ENCODE results near the gene OXNAD1.

The OXNAD1 gene

GRCh38 chr3:16252988-16253387, 12.0 kb upstream of the OXNAD1 start:
- no peak overlapping the region for H3K27ac Mint-ChIP-seq
- H3K36me3 Mint-ChIP-seq (ENCODE audit: low read depth), result no peaks in the 10 kb centered on the region
- no peaks in the 10 kb centered on the region for H3K9me3 Mint-ChIP-seq
- no peak for TF ChIP-seq CTCF (IDR thresholded peaks at IDR 0.05; ENCODE audit: unreplicated experiment in 3 of 3)
- H3K27me3 Mint-ChIP-seq (ENCODE audit: low read depth), result peaks cover 3% of the 10 kb centered on the region
- no peaks in the 10 kb centered on the region for H3K4me1 Mint-ChIP-seq
- no peak overlapping the region for H3K4me3 Mint-ChIP-seq

GRCh38 chr3:16253601-16254000, 11.4 kb upstream of the OXNAD1 start:
- Mint-ChIP-seq H3K4me1 (no peaks in the 10 kb centered on the region), H3K9me3 (no peaks in the 10 kb centered on the region), H3K36me3 (ENCODE audit: low read depth) (no peaks in the 10 kb centered on the region), H3K4me3 (no peak overlapping the region), H3K27me3 (ENCODE audit: low read depth) (peaks cover 3% of the 10 kb centered on the region), H3K27ac (no peak overlapping the region)
- TF ChIP-seq CTCF (IDR thresholded peaks at IDR 0.05; ENCODE audit: unreplicated experiment in 3 of 3), result no peak

GRCh38 chr3:16254916-16255315, 10.1 kb upstream of the OXNAD1 start:
- Mint-ChIP-seq H3K4me3 (no peak overlapping the region), H3K4me1 (no peaks in the 10 kb centered on the region), H3K27ac (no peak overlapping the region), H3K27me3 (ENCODE audit: low read depth) (peaks cover 3% of the 10 kb centered on the region), H3K36me3 (ENCODE audit: low read depth) (peaks cover 3% of the 10 kb centered on the region), H3K9me3 (no peaks in the 10 kb centered on the region)
- TF ChIP-seq CTCF (IDR thresholded peaks at IDR 0.05; ENCODE audit: unreplicated experiment in 3 of 3), result no peak

GRCh38 chr3:16255326-16255725, 9.7 kb upstream of the OXNAD1 start:
- Mint-ChIP-seq H3K27ac (no peak overlapping the region), H3K4me1 (no peaks in the 10 kb centered on the region), H3K9me3 (no peaks in the 10 kb centered on the region), H3K27me3 (ENCODE audit: low read depth) (peaks cover 3% of the 10 kb centered on the region), H3K4me3 (no peak overlapping the region), H3K36me3 (ENCODE audit: low read depth) (peaks cover 5% of the 10 kb centered on the region)
- TF ChIP-seq CTCF (IDR thresholded peaks at IDR 0.05; ENCODE audit: unreplicated experiment in 3 of 3), result no peak

- TF ChIP-seq CTCF (IDR thresholded peaks at IDR 0.05; ENCODE audit: unreplicated experiment in 3 of 3), result no peak
- H3K27me3 Mint-ChIP-seq (ENCODE audit: low read depth), result peaks cover 3% of the 10 kb centered on the region
- peaks cover 5% of the 10 kb centered on the region for H3K36me3 Mint-ChIP-seq (ENCODE audit: low read depth)
- no peak overlapping the region for H3K27ac Mint-ChIP-seq
- no peaks in the 10 kb centered on the region for H3K4me1 Mint-ChIP-seq
- no peaks in the 10 kb centered on the region for H3K9me3 Mint-ChIP-seq
- no peak overlapping the region for H3K4me3 Mint-ChIP-seq
These were observed 9.3 kb upstream of the OXNAD1 start for GRCh38 chr3:16255726-16256125.

GRCh38 chr3:16257309-16257708, 7.7 kb upstream of the OXNAD1 start:
- Mint-ChIP-seq H3K9me3 (no peaks in the 10 kb centered on the region), H3K27me3 (ENCODE audit: low read depth) (no peaks in the 10 kb centered on the region), H3K4me3 (no peak overlapping the region), H3K4me1 (no peaks in the 10 kb centered on the region), H3K27ac (no peak overlapping the region), H3K36me3 (ENCODE audit: low read depth) (peaks cover 5% of the 10 kb centered on the region)
- no peak for TF ChIP-seq CTCF (IDR thresholded peaks at IDR 0.05; ENCODE audit: unreplicated experiment in 3 of 3)
